Naive thymus-derived CD4-positive, alpha-beta T cell (primary cell): ENCODE results near the gene ZDBF2. TPM values are rescaled to one million over a fixed set of nuclear protein-coding genes. Genes with fewer than 3 reads are reported as not detected.
"Not testable (repeated sequence)": the region's sequence is repeated elsewhere in the genome, so short reads cannot be mapped to it uniquely, and the experiment has no call there.

ENCODE experiments used
- ATAC-seq: fragments of 150-1000 bp; cut with Tn5 transposase; 2 replicates; pipeline ENCODE4 v1.10.0; 2021; ENCODE audit warnings: mild to moderate bottlenecking, moderate library complexity
- CTCF ChIA-PET: fragments of 350-600 bp; sonication (Branson Sonifier 250); formaldehyde crosslinking; loops from one replicate; lab custom pipeline; 2021; ENCODE audit warnings: antibody characterized with exemption; lab: Charles Lee
- POLR2A ChIA-PET: fragments of 350-600 bp; sonication (Branson Sonifier 250); formaldehyde crosslinking; loops from one replicate; lab custom pipeline; 2021; ENCODE audit warnings: antibody characterized with exemption, inconsistent platforms; lab: Charles Lee
- DNase-seq, 9 donors: peaks; one replicate each; pipeline versions ENCODE4 v3.0.0 to v3.0.0-alpha.2; 2020 to 2022; ENCODE audit warnings: mixed read lengths in 1 of 9
- H3K27ac ChIP-seq: one replicate; pipeline ENCODE4 v1.7.0; 2013; ENCODE audit warnings: mild to moderate bottlenecking, low read depth, low read length, moderate library complexity
- H3K27me3 ChIP-seq, 2 donors: one replicate each; pipeline ENCODE4 v1.7.0; 2013; ENCODE audit warnings: low read length in 2 of 2, mild to moderate bottlenecking in 2 of 2, moderate library complexity in 2 of 2; ENCODE audit not compliant: control insufficient read depth in 2 of 2, insufficient read depth in 2 of 2
- H3K36me3 ChIP-seq, 3 experiments: 1 replicate in 2 of 3; 2 replicates in 1 of 3; pipeline ENCODE4 v1.7.0; 2013; ENCODE audit warnings: low read length in 3 of 3, mild to moderate bottlenecking in 3 of 3, moderate library complexity in 1 of 3; ENCODE audit not compliant: insufficient read depth in 3 of 3, control insufficient read depth in 2 of 3
- H3K4me1 ChIP-seq, 2 donors: one replicate each; pipeline ENCODE4 v1.7.0; 2013; ENCODE audit warnings: low read length in 2 of 2, mild to moderate bottlenecking in 2 of 2, moderate library complexity in 1 of 2; ENCODE audit not compliant: control insufficient read depth in 2 of 2, insufficient read depth in 2 of 2
- H3K4me3 ChIP-seq: 2 replicates; pipeline ENCODE4 v1.7.0; 2013; ENCODE audit warnings: mild to moderate bottlenecking, low read length
- H3K9me3 ChIP-seq, 3 experiments: 1 replicate in 2 of 3; 2 replicates in 1 of 3; pipeline ENCODE4 v1.7.0; 2013; ENCODE audit warnings: low read length in 3 of 3; ENCODE audit not compliant: control insufficient read depth in 2 of 3
- H3K27ac Mint-ChIP-seq, 9 donors: one replicate each; pipeline ENCODE4 v1.8.0; 2020 to 2022; ENCODE audit warnings: mixed read lengths in 9 of 9, mild to moderate bottlenecking in 8 of 9, moderate library complexity in 5 of 9, inconsistent platforms in 2 of 9
- H3K27me3 Mint-ChIP-seq, 5 donors: one replicate each; pipeline ENCODE4 v1.8.0; 2021 to 2022; ENCODE audit warnings: mixed read lengths in 5 of 5, mild to moderate bottlenecking in 1 of 5
- H3K36me3 Mint-ChIP-seq, 5 donors: one replicate each; pipeline ENCODE4 v1.8.0; 2020 to 2022; ENCODE audit warnings: mixed read lengths in 5 of 5, mild to moderate bottlenecking in 3 of 5, inconsistent platforms in 1 of 5
- H3K4me1 Mint-ChIP-seq, 7 donors: one replicate each; pipeline ENCODE4 v1.8.0; 2020 to 2022; ENCODE audit warnings: mixed read lengths in 7 of 7, mild to moderate bottlenecking in 3 of 7, inconsistent platforms in 1 of 7
- H3K4me3 Mint-ChIP-seq, 10 donors: one replicate each; pipeline ENCODE4 v1.8.0; 2020 to 2022; ENCODE audit warnings: mild to moderate bottlenecking in 10 of 10, mixed read lengths in 10 of 10, moderate library complexity in 6 of 10, inconsistent platforms in 2 of 10
- H3K9me3 Mint-ChIP-seq, 11 donors: one replicate each; pipeline ENCODE4 v1.8.0; 2020 to 2022; ENCODE audit warnings: mixed read lengths in 11 of 11, mild to moderate bottlenecking in 4 of 11, inconsistent platforms in 1 of 11, moderate library complexity in 1 of 11
- intact Hi-C, 2 donors: fragments of 100-400 bp; cut with micrococcal nuclease; formaldehyde crosslinking; loops; one replicate each; pipeline ENCODE4 v1.15.1; 2023
- polyA plus RNA-seq, 2 donors: library from polyadenylated mRNA; unstranded; fragments of 300-500 nt; fragmentation: Illumina TruSeq; gene quantifications; one replicate each; pipeline ENCODE4 v1.2.3, GENCODE V29; 2021
- total RNA-seq, 6 experiments: library from RNA in 5 of 6; stranded (reverse) in 5 of 6; gene quantifications; 1 replicate in 5 of 6; 2 replicates in 1 of 6; pipeline ENCODE4 v1.2.3 and lab custom pipeline; 2021 to 2026

The ZDBF2 gene
- total and polyA plus RNA-seq, 7 experiments from 2014 or later = 4.4 to 22.4 (median 15.7) TPM

GRCh38 chr2:206299608-206300007 is 25.1 kb downstream of the ZDBF2 start:
- CTCF ChIA-PET = not testable (repeated sequence)

GRCh38 chr2:206305523-206306245 is 31.2 kb downstream of the ZDBF2 start:
- Histone ChIP-seq H3K4me3 (no peak overlapping the region), H3K36me3 (no peaks in the 10 kb centered on the region), H3K27ac (no peak overlapping the region), H3K4me1 (no peaks in the 10 kb centered on the region), H3K9me3 (no peaks in the 10 kb centered on the region), H3K27me3 (no peaks in the 10 kb centered on the region)
- no peak overlapping the region for H3K4me3 Mint-ChIP-seq
- ATAC-seq (no peak), DNase-seq (no peak)
- CTCF ChIA-PET = no interaction called here
- no peak overlapping the region for H3K27ac Mint-ChIP-seq
- peaks cover 0 to 18% (median 6%) of the 10 kb centered on the region in 11 donors for H3K9me3 Mint-ChIP-seq
- no peaks in the 10 kb centered on the region for H3K4me1 Mint-ChIP-seq
- POLR2A ChIA-PET = no interaction called here
- peaks cover 0 to 4% (median 0%) of the 10 kb centered on the region in 5 donors for H3K27me3 Mint-ChIP-seq
- intact Hi-C loops = no loop called here
- H3K36me3 Mint-ChIP-seq = peaks cover 0 to 39% (median 33%) of the 10 kb centered on the region in 5 donors

More at GRCh38 chr2:206299608-206300007, 25.1 kb downstream of the ZDBF2 start:
- H3K36me3 ChIP-seq, POLR2A ChIA-PET, H3K27me3 Mint-ChIP-seq, H3K9me3 ChIP-seq, H3K27ac Mint-ChIP-seq, H3K4me1 ChIP-seq, intact Hi-C loops, ATAC-seq, H3K27ac ChIP-seq, H3K9me3 Mint-ChIP-seq, H3K4me3 ChIP-seq, H3K4me3 Mint-ChIP-seq, DNase-seq, H3K4me1 Mint-ChIP-seq, H3K27me3 ChIP-seq: not testable (repeated sequence)
- H3K36me3 Mint-ChIP-seq = peaks cover 0 to 29% (median 19%) of the 10 kb centered on the region in 5 donors

GRCh38 chr2:206311026-206311425 is 36.6 kb downstream of the ZDBF2 start:
- DNase-seq (no peak), ATAC-seq (no peak)
- H3K36me3 ChIP-seq = no peaks in the 10 kb centered on the region
- no peak overlapping the region for H3K4me3 ChIP-seq
- no peaks in the 10 kb centered on the region for H3K27me3 ChIP-seq
- no peaks in the 10 kb centered on the region for H3K27me3 Mint-ChIP-seq
- H3K36me3 Mint-ChIP-seq = peaks cover 0 to 25% (median 11%) of the 10 kb centered on the region in 5 donors
- intact Hi-C loops = no loop called here
- H3K4me1 ChIP-seq = no peaks in the 10 kb centered on the region
- H3K27ac ChIP-seq = no peak overlapping the region
- H3K4me3 Mint-ChIP-seq = no peak overlapping the region
- H3K9me3 Mint-ChIP-seq = peaks cover 0 to 18% (median 6%) of the 10 kb centered on the region in 11 donors
- no peaks in the 10 kb centered on the region for H3K4me1 Mint-ChIP-seq
- H3K9me3 ChIP-seq = no peaks in the 10 kb centered on the region
- CTCF ChIA-PET = no interaction called here
- POLR2A ChIA-PET = no interaction called here
- no peak overlapping the region for H3K27ac Mint-ChIP-seq

- H3K4me1 Mint-ChIP-seq = no peaks in the 10 kb centered on the region
- H3K4me1 ChIP-seq = no peaks in the 10 kb centered on the region
- H3K9me3 ChIP-seq = peaks cover 0 to 8% (median 0%) of the 10 kb centered on the region in 3 experiments
- H3K36me3 ChIP-seq = no peaks in the 10 kb centered on the region
- ChIA-PET CTCF (no interaction called here), POLR2A (no interaction called here)
- H3K4me3 ChIP-seq = no peak overlapping the region
- DNase-seq = no peak
- H3K27ac ChIP-seq = no peak overlapping the region
- ATAC-seq = no peak
- H3K27me3 ChIP-seq = no peaks in the 10 kb centered on the region
- no peaks in the 10 kb centered on the region for H3K27me3 Mint-ChIP-seq
- H3K4me3 Mint-ChIP-seq = no peak overlapping the region
- H3K27ac Mint-ChIP-seq = no peak overlapping the region
- peaks cover 0 to 23% (median 11%) of the 10 kb centered on the region in 11 donors for H3K9me3 Mint-ChIP-seq
- H3K36me3 Mint-ChIP-seq = peaks cover 0 to 9% (median 1%) of the 10 kb centered on the region in 5 donors
- intact Hi-C loops = no loop called here
These were observed 41.7 kb downstream of the ZDBF2 start for GRCh38 chr2:206316141-206316540.

- CTCF ChIA-PET = no interaction called here
These were observed 48.6 kb downstream of the ZDBF2 start for GRCh38 chr2:206323033-206323432.

GRCh38 chr2:206323486-206323885 is 49.0 kb downstream of the ZDBF2 start:
- no peak overlapping the region for H3K27ac ChIP-seq
- no peak overlapping the region for H3K4me3 ChIP-seq
- H3K27me3 Mint-ChIP-seq = peaks cover 0 to 10% (median 4%) of the 10 kb centered on the region in 5 donors
- intact Hi-C loops = no loop called here
- peaks cover 0 to 7% (median 0%) of the 10 kb centered on the region in 5 donors for H3K36me3 Mint-ChIP-seq
- no peaks in the 10 kb centered on the region for H3K4me1 ChIP-seq
- H3K27me3 ChIP-seq = no peaks in the 10 kb centered on the region
- no peak overlapping the region for H3K4me3 Mint-ChIP-seq
- no peaks in the 10 kb centered on the region for H3K4me1 Mint-ChIP-seq
- no peak for ATAC-seq
- H3K9me3 Mint-ChIP-seq = peaks cover 0 to 17% (median 7%) of the 10 kb centered on the region in 11 donors
- CTCF ChIA-PET = no interaction called here
- peaks cover 0 to 7% (median 0%) of the 10 kb centered on the region in 3 experiments for H3K9me3 ChIP-seq
- DNase-seq = no peak
- no peak overlapping the region for H3K27ac Mint-ChIP-seq
- H3K36me3 ChIP-seq = no peaks in the 10 kb centered on the region
- POLR2A ChIA-PET = no interaction called here

More at GRCh38 chr2:206323033-206323432, 48.6 kb downstream of the ZDBF2 start:
- H3K9me3 Mint-ChIP-seq = peaks cover 0 to 21% (median 7%) of the 10 kb centered on the region in 11 donors
- no peaks in the 10 kb centered on the region for H3K4me1 Mint-ChIP-seq
- Histone ChIP-seq H3K27me3 (no peaks in the 10 kb centered on the region), H3K27ac (no peak overlapping the region), H3K4me1 (no peaks in the 10 kb centered on the region), H3K4me3 (no peak overlapping the region), H3K9me3 (peaks cover 0 to 8% (median 0%) of the 10 kb centered on the region in 3 experiments), H3K36me3 (no peaks in the 10 kb centered on the region)
- H3K27ac Mint-ChIP-seq = no peak overlapping the region
- ATAC-seq (no peak), DNase-seq (no peak)
- intact Hi-C loops = no loop called here
- peaks cover 0 to 10% (median 4%) of the 10 kb centered on the region in 5 donors for H3K27me3 Mint-ChIP-seq
- H3K36me3 Mint-ChIP-seq = peaks cover 0 to 7% (median 0%) of the 10 kb centered on the region in 5 donors
- POLR2A ChIA-PET = no interaction called here
- no peak overlapping the region for H3K4me3 Mint-ChIP-seq

GRCh38 chr2:206324869-206325268 is 50.4 kb downstream of the ZDBF2 start:
- intact Hi-C loops = no loop called here
- Histone ChIP-seq H3K9me3 (no peaks in the 10 kb centered on the region), H3K36me3 (no peaks in the 10 kb centered on the region), H3K4me3 (no peak overlapping the region), H3K27me3 (no peaks in the 10 kb centered on the region), H3K27ac (no peak overlapping the region), H3K4me1 (no peaks in the 10 kb centered on the region)
- ChIA-PET CTCF (no interaction called here), POLR2A (no interaction called here)
- DNase-seq = no peak
- H3K27me3 Mint-ChIP-seq = peaks cover 0 to 18% (median 4%) of the 10 kb centered on the region in 5 donors
- H3K4me3 Mint-ChIP-seq = no peak overlapping the region
- H3K9me3 Mint-ChIP-seq = peaks cover 0 to 5% (median 3%) of the 10 kb centered on the region in 11 donors
- no peaks in the 10 kb centered on the region for H3K36me3 Mint-ChIP-seq
- ATAC-seq = no peak
- no peaks in the 10 kb centered on the region for H3K4me1 Mint-ChIP-seq
- H3K27ac Mint-ChIP-seq = no peak overlapping the region
